Ishikawa (cell line): Measurements from ENCODE around the gene ZSWIM2.

Experiments
- CEBPB ChIP-seq: IDR thresholded peaks from 2 replicates; pipeline ENCODE4 v1.6.1; 2012
- CREB1 ChIP-seq: IDR thresholded peaks from 2 replicates; pipeline ENCODE4 v1.6.1; 2012; ENCODE audit warnings: low read depth
- EGR1 ChIP-seq: IDR thresholded peaks from 2 replicates; pipeline ENCODE4 v1.6.1; 2012
- EP300 ChIP-seq: IDR thresholded peaks from 2 replicates; pipeline ENCODE4 v1.6.1; 2012; ENCODE audit warnings: borderline replicate concordance
- FOXM1 ChIP-seq: IDR thresholded peaks from 2 replicates; pipeline ENCODE4 v1.6.1; 2012; ENCODE audit warnings: low read depth, borderline replicate concordance
- MAX ChIP-seq: IDR thresholded peaks from 2 replicates; pipeline ENCODE4 v1.6.1; 2012
- NFIC ChIP-seq: IDR thresholded peaks from 2 replicates; pipeline ENCODE4 v1.6.1; 2012
- RAD21 ChIP-seq: IDR thresholded peaks from 2 replicates; pipeline ENCODE4 v1.6.1; 2012; ENCODE audit warnings: low read depth
- REST ChIP-seq: IDR thresholded peaks from 2 replicates; pipeline ENCODE4 v1.6.1; 2012; ENCODE audit warnings: low read depth, mild to moderate bottlenecking
- TAF1 ChIP-seq: IDR thresholded peaks from 2 replicates; pipeline ENCODE4 v1.6.1; 2012; ENCODE audit warnings: low read depth, mild to moderate bottlenecking
- TCF12 ChIP-seq: IDR thresholded peaks from 2 replicates; pipeline ENCODE4 v1.6.1; 2012; ENCODE audit warnings: low read depth
- TEAD4 ChIP-seq: IDR thresholded peaks from 2 replicates; pipeline ENCODE4 v1.6.1; 2012
- USF1 ChIP-seq: IDR thresholded peaks from 2 replicates; pipeline ENCODE4 v1.6.1; 2012
- YY1 ChIP-seq: IDR thresholded peaks from 2 replicates; pipeline ENCODE4 v1.6.1; 2012; ENCODE audit warnings: low read depth
- ZBTB7A ChIP-seq: IDR thresholded peaks from 2 replicates; pipeline ENCODE4 v1.6.1; 2012; ENCODE audit warnings: low read depth

The ZSWIM2 gene

GRCh38 chr2:186820303-186820702 is 28.7 kb downstream of the ZSWIM2 start:
- no peak for TF ChIP-seq YY1
- TF ChIP-seq CEBPB = no peak
- TF ChIP-seq REST = no peak
- TF ChIP-seq TEAD4 = no peak
- no peak for TF ChIP-seq USF1
- TF ChIP-seq FOXM1 = no peak

GRCh38 chr2:186806591-186806990 is 42.4 kb downstream of the ZSWIM2 start:
- TF ChIP-seq CREB1 = no peak
- TF ChIP-seq EP300 = no peak
- no peak for TF ChIP-seq TAF1
- TF ChIP-seq CEBPB = no peak
- no peak for TF ChIP-seq TEAD4
- TF ChIP-seq NFIC = no peak
- TF ChIP-seq EGR1 = no peak
- TF ChIP-seq USF1 = no peak
- TF ChIP-seq RAD21 = no peak
- TF ChIP-seq REST = no peak

- TF ChIP-seq EP300 (no peak), MAX (no peak), TEAD4 (no peak), TCF12 (no peak), YY1 (no peak)
Measured at GRCh38 chr2:186784930-186785329, 64.0 kb downstream of the ZSWIM2 start.

- TF ChIP-seq CEBPB = no peak
- no peak for TF ChIP-seq REST
- TF ChIP-seq RAD21 = no peak
- no peak for TF ChIP-seq USF1
- no peak for TF ChIP-seq TCF12
- TF ChIP-seq ZBTB7A = no peak
- no peak for TF ChIP-seq YY1
- TF ChIP-seq TAF1 = no peak
Measured at GRCh38 chr2:186783254-186783653, 65.7 kb downstream of the ZSWIM2 start.

GRCh38 chr2:186780701-186781316 is 68.2 kb downstream of the ZSWIM2 start:
- TF ChIP-seq MAX (no peak), RAD21 (peak; percentile 97), EGR1 (no peak)
